GM19239 (cell line): ENCODE results near the gene OOSP2.
"Not testable (repeated sequence)": the region's sequence is repeated elsewhere in the genome, so short reads cannot be mapped to it uniquely, and the experiment has no call there.

Source experiments
- DNase-seq: peaks from one replicate; pipeline ENCODE4 v3.0.0; 2011; ENCODE audit warnings: low spot score; ENCODE audit not compliant: insufficient read length
- FAIRE-seq: peaks from 2 replicates; lab custom pipeline; 2011; peaks lifted over from hg19 to GRCh38; lab: Jason Lieb, UNC

The OOSP2 gene

GRCh38 chr11:60040109-60040508 is at the start of gene OOSP2:
TSS of gene OOSP2 (plus strand) at chr11:60040409. CDS start at chr11:60040460, 51 bp downstream.
- FAIRE-seq, result no peak
- no peak for DNase-seq

GRCh38 chr11:59990421-59990820 is 49.8 kb upstream of the OOSP2 start:
- FAIRE-seq (no peak), DNase-seq (no peak)

- DNase-seq, result no peak
- no peak for FAIRE-seq
These were observed 47.8 kb upstream of the OOSP2 start for GRCh38 chr11:59992425-59992824.

- DNase-seq (no peak), FAIRE-seq (no peak)
These were observed 42.4 kb upstream of the OOSP2 start for GRCh38 chr11:59997800-59998199.

GRCh38 chr11:59999691-60000090 is 40.5 kb upstream of the OOSP2 start:
- no peak for DNase-seq
- FAIRE-seq, result no peak

GRCh38 chr11:60003729-60004128 is 36.5 kb upstream of the OOSP2 start:
- DNase-seq (no peak), FAIRE-seq (no peak)

- no peak for FAIRE-seq
These were observed 34.8 kb upstream of the OOSP2 start for GRCh38 chr11:60005360-60005759.

GRCh38 chr11:60016881-60017280 is 23.3 kb upstream of the OOSP2 start, which contains the start of gene OOSP4B:
TSS of gene OOSP4B (plus strand) at chr11:60017181.
- FAIRE-seq (no peak), DNase-seq (no peak)

More at GRCh38 chr11:60005360-60005759, 34.8 kb upstream of the OOSP2 start:
- no peak for DNase-seq

GRCh38 chr11:60018058-60018457 is 22.2 kb upstream of the OOSP2 start:
- DNase-seq, result no peak
- no peak for FAIRE-seq

- not testable (repeated sequence) for DNase-seq, FAIRE-seq
These were observed 19.8 kb upstream of the OOSP2 start for GRCh38 chr11:60020376-60020775.

GRCh38 chr11:60029015-60029632 is 11.1 kb upstream of the OOSP2 start:
- no peak for FAIRE-seq

GRCh38 chr11:60050422-60050821 is 10.2 kb downstream of the OOSP2 start:
- not testable (repeated sequence) for DNase-seq, FAIRE-seq

More at GRCh38 chr11:60029015-60029632, 11.1 kb upstream of the OOSP2 start:
- no peak for DNase-seq

GRCh38 chr11:60050839-60051238 is 10.6 kb downstream of the OOSP2 start:
- not testable (repeated sequence) for FAIRE-seq, DNase-seq

GRCh38 chr11:60056349-60056969 is 16.2 kb downstream of the OOSP2 start, which contains the start of gene MS4A3:
TSS of gene MS4A3 (plus strand) at chr11:60056665. CDS start at chr11:60061161, 4,496 bp downstream.
- FAIRE-seq (no peak), DNase-seq (no peak)

- DNase-seq, result no peak
- no peak for FAIRE-seq
These were observed 18.8 kb downstream of the OOSP2 start for GRCh38 chr11:60059052-60059451.

GRCh38 chr11:60059521-60060240 is 19.5 kb downstream of the OOSP2 start:
- DNase-seq (no peak), FAIRE-seq (no peak)

GRCh38 chr11:60064111-60064510 is 23.9 kb downstream of the OOSP2 start:
- peak; percentile 45 for FAIRE-seq
- DNase-seq, result no peak

GRCh38 chr11:60065801-60066200 is 25.6 kb downstream of the OOSP2 start:
- no peak for FAIRE-seq
- DNase-seq, result no peak

- no peak for DNase-seq
- FAIRE-seq, result no peak
These were observed 29.2 kb downstream of the OOSP2 start for GRCh38 chr11:60069450-60069849.

- not testable (repeated sequence) for DNase-seq, FAIRE-seq
These were observed 31.4 kb downstream of the OOSP2 start for GRCh38 chr11:60071644-60072043.
